Epithelial cell of proximal tubule (primary cell): ENCODE results near the gene CBX7. TPM values are rescaled to one million over a fixed set of nuclear protein-coding genes. Genes with fewer than 3 reads are reported as not detected.

Source experiments
- DNase-seq: peaks from one replicate; pipeline ENCODE4 v3.0.0-alpha.2; 2011; ENCODE audit warnings: low read depth
- H3K4me3 ChIP-seq: 2 replicates; pipeline ENCODE4 v1.5.1; 2011; ENCODE audit warnings: low read depth, mild to moderate bottlenecking, low read length
- CTCF ChIP-seq: conservative IDR thresholded peaks from 2 replicates; pipeline ENCODE4 v1.5.1; 2012; ENCODE audit warnings: low read depth, mild to moderate bottlenecking, low read length
- total RNA-seq: library from RNA; depleted of rRNA; stranded (reverse); fragments of >200 nt; gene quantifications from 2 replicates; pipeline ENCODE4 v1.2.3, GENCODE V29; 2015

CBX7 gene
- total RNA-seq, 1 donor from 2014 or later = 5.8 TPM

- DNase-seq = no peak
- no peak overlapping the region for H3K4me3 ChIP-seq
- TF ChIP-seq CTCF = no peak
Observed at GRCh38 chr22:39090426-39091064, 61.9 kb downstream of the CBX7 start.

- no peak for DNase-seq
- no peak overlapping the region for H3K4me3 ChIP-seq
- TF ChIP-seq CTCF = no peak
Observed at GRCh38 chr22:39089928-39090327, 62.6 kb downstream of the CBX7 start.

GRCh38 chr22:39088685-39089032 lies 63.8 kb downstream of the CBX7 start:
- TF ChIP-seq CTCF = no peak
- DNase-seq = no peak
- H3K4me3 ChIP-seq = no peak overlapping the region

GRCh38 chr22:39087881-39088684 lies 64.4 kb downstream of the CBX7 start:
- H3K4me3 ChIP-seq = no peak overlapping the region
- DNase-seq = no peak
- no peak for TF ChIP-seq CTCF

GRCh38 chr22:39087098-39087497 lies 65.4 kb downstream of the CBX7 start:
- no peak for TF ChIP-seq CTCF
- no peak overlapping the region for H3K4me3 ChIP-seq
- no peak for DNase-seq

- H3K4me3 ChIP-seq = no peak overlapping the region
- no peak for DNase-seq
- no peak for TF ChIP-seq CTCF
Observed at GRCh38 chr22:39084666-39085065, 67.8 kb downstream of the CBX7 start.
